HepG2 (cell line): ENCODE measurements around the gene AURKA. TPM values are rescaled to one million over a fixed set of nuclear protein-coding genes. Genes with fewer than 3 reads are reported as not detected.

Source experiments
- ATAC-seq: fragments of 200-7000 bp; cut with Tn5 transposase; 3 replicates; pipeline ENCODE4 v1.9.1; 2020; ENCODE audit warnings: mild to moderate bottlenecking, moderate library complexity
- BruUV-seq: library from RNA; stranded (reverse); fragments of 400-500 nt; replicated peaks from 2 replicates; lab custom pipeline; 2021; lab: Mats Ljungman, UMichigan
- CTCF ChIA-PET: fragments of 300-600 bp; formaldehyde crosslinking; extraction: SDS; loops from one replicate; lab custom pipeline; 2021; ENCODE audit warnings: low total read pairs, inconsistent platforms, low intra/inter-chr PET ratio; lab: Yijun Ruan, JAX
- POLR2A ChIA-PET: fragments of 350-600 bp; sonication (Branson Sonifier 250); formaldehyde crosslinking; loops from one replicate; lab custom pipeline; 2020; ENCODE audit warnings: antibody characterized with exemption, inconsistent platforms; lab: Yijun Ruan, JAX
- DNase-seq: peaks from one replicate; pipeline ENCODE4 v3.0.0-alpha.2; 2015; ENCODE audit warnings: low spot score
- FAIRE-seq: peaks from 3 replicates; lab custom pipeline; 2011; peaks lifted over from hg19 to GRCh38; lab: Jason Lieb, UNC
- H2AFZ ChIP-seq: one replicate; pipeline ENCODE4 v1.6.1; 2011; ENCODE audit warnings: low read length, inconsistent platforms
- H3K27ac ChIP-seq: fragments of 300-600 bp; 3 replicates; pipeline ENCODE4 v1.8.0; 2011; ENCODE audit warnings: mixed run types, mild to moderate bottlenecking, mixed read lengths, low read length, inconsistent platforms; ENCODE audit not compliant: insufficient read depth; ENCODE audit errors: extremely low read length
- H3K27me3 ChIP-seq, 2 experiments: fragments of 200-600 bp in 1 of 2; 2 replicates in 1 of 2; 3 replicates in 1 of 2; pipeline versions ENCODE4 v1.6.0 to v1.8.0; 2011; ENCODE audit warnings: low read length in 2 of 2, mild to moderate bottlenecking in 2 of 2, moderate library complexity in 2 of 2, inconsistent platforms in 1 of 2; ENCODE audit not compliant: insufficient read depth in 2 of 2, control insufficient read depth in 1 of 2
- H3K36me3 ChIP-seq, 2 experiments: fragments of 200-600 bp in 1 of 2; replicated peaks in 1 of 2; 2 replicates in 1 of 2; 3 replicates in 1 of 2; pipeline versions ENCODE4 v1.5.1 to v1.8.0; 2011; ENCODE audit warnings: low read length in 2 of 2, inconsistent platforms in 1 of 2; ENCODE audit not compliant: insufficient read depth in 2 of 2, control insufficient read depth in 1 of 2
- H3K4me1 ChIP-seq: 2 replicates; pipeline ENCODE4 v1.5.1; 2012; ENCODE audit warnings: low read length, inconsistent platforms; ENCODE audit not compliant: insufficient read depth
- H3K4me2 ChIP-seq: 2 replicates; pipeline ENCODE4 v1.6.0; 2011; ENCODE audit warnings: low read depth, low read length, inconsistent platforms
- H3K4me3 ChIP-seq, 3 experiments: fragments of 200-600 bp in 1 of 3; sonication (generic), shearing (Covaris generic) in 1 of 3; replicated peaks in 1 of 3; 2 replicates each; pipeline ENCODE4 v1.5.1; 2011 to 2016; ENCODE audit warnings: low read length in 3 of 3, inconsistent platforms in 2 of 3, low read depth in 2 of 3, mild to moderate bottlenecking in 2 of 3, control low read depth in 1 of 3, mixed read lengths in 1 of 3; ENCODE audit not compliant: insufficient read depth in 1 of 3
- H3K79me2 ChIP-seq: one replicate; pipeline ENCODE4 v1.6.1; 2011; ENCODE audit warnings: low read length, inconsistent platforms; ENCODE audit not compliant: insufficient read depth
- H3K9ac ChIP-seq: 2 replicates; pipeline ENCODE4 v1.6.0; 2011; ENCODE audit warnings: mild to moderate bottlenecking, low read depth, low read length, inconsistent platforms; ENCODE audit not compliant: insufficient read depth
- H3K9me3 ChIP-seq: 2 replicates; pipeline ENCODE4 v1.5.1; 2012; ENCODE audit warnings: mild to moderate bottlenecking, low read length
- H4K20me1 ChIP-seq: 2 replicates; pipeline ENCODE4 v1.6.0; 2011; ENCODE audit warnings: inconsistent platforms, mild to moderate bottlenecking, low read length, moderate library complexity; ENCODE audit not compliant: insufficient read depth
- ATF5 ChIP-seq: sonication (generic); formaldehyde crosslinking; IDR thresholded peaks from 2 replicates; pipeline ENCODE4 v1.4.0; 2020; ENCODE audit warnings: mild to moderate bottlenecking, low read depth, missing genetic modification reagents
- HMGA1 ChIP-seq: sonication (generic); formaldehyde crosslinking; conservative IDR thresholded peaks from 2 replicates; pipeline ENCODE4 v1.4.0; 2020; ENCODE audit warnings: missing genetic modification reagents
- IRX3 ChIP-seq: sonication (generic); formaldehyde crosslinking; IDR thresholded peaks from 2 replicates; pipeline ENCODE4 v1.8.1; 2023; ENCODE audit warnings: mild to moderate bottlenecking, low read depth, missing genetic modification reagents, borderline replicate concordance
- KDM4B ChIP-seq: sonication (generic); formaldehyde crosslinking; IDR thresholded peaks from 2 replicates; pipeline ENCODE4 v1.4.0; 2020; ENCODE audit warnings: missing genetic modification reagents
- MATR3 ChIP-seq: sonication (generic); formaldehyde crosslinking; IDR thresholded peaks from 2 replicates; pipeline ENCODE4 v1.4.0; 2020; ENCODE audit warnings: missing genetic modification reagents
- MEF2D ChIP-seq: sonication (generic); formaldehyde crosslinking; IDR thresholded peaks from 2 replicates; pipeline ENCODE4 v1.5.1; 2020; ENCODE audit warnings: mild to moderate bottlenecking, missing genetic modification reagents
- NBN ChIP-seq: fragments of 450-650 bp; conservative IDR thresholded peaks from 2 replicates; pipeline ENCODE4 v1.6.1; 2017
- NCOA2 ChIP-seq: sonication (generic); formaldehyde crosslinking; IDR thresholded peaks from 2 replicates; pipeline ENCODE4 v1.8.0; 2022; ENCODE audit warnings: inconsistent platforms
- NR2F1 ChIP-seq, 2 experiments: fragments of 450-650 bp in 1 of 2; formaldehyde crosslinking in 1 of 2; IDR thresholded peaks; 2 replicates each; pipeline versions ENCODE4 v1.5.0 to v1.6.1; 2016 to 2020; ENCODE audit warnings: mild to moderate bottlenecking in 1 of 2, missing compliant biosample characterization in 1 of 2, missing genetic modification reagents in 1 of 2, moderate library complexity in 1 of 2
- NRL ChIP-seq: sonication (generic); formaldehyde crosslinking; IDR thresholded peaks from 2 replicates; pipeline ENCODE4 v1.5.0; 2020; ENCODE audit warnings: missing genetic modification reagents, mild to moderate bottlenecking, moderate library complexity, borderline replicate concordance
- REST ChIP-seq, 2 experiments: IDR thresholded peaks; 2 replicates each; pipeline ENCODE4 v1.6.1; 2011 to 2012; ENCODE audit warnings: low read length in 2 of 2, borderline replicate concordance in 1 of 2, low read depth in 1 of 2, mild to moderate bottlenecking in 1 of 2, moderate library complexity in 1 of 2
- SKI ChIP-seq: fragments of 450-650 bp; IDR thresholded peaks from one replicate; pipeline ENCODE4 v1.6.1; 2018; ENCODE audit warnings: mild to moderate bottlenecking; ENCODE audit not compliant: partially characterized antibody
- SRF ChIP-seq: IDR thresholded peaks from 2 replicates; pipeline ENCODE4 v1.6.1; 2011; ENCODE audit warnings: mild to moderate bottlenecking, low read depth, low read length, moderate library complexity
- TAF15 ChIP-seq: fragments of 200-400 bp; formaldehyde crosslinking; IDR thresholded peaks from one replicate; pipeline ENCODE4 v1.6.1; 2018; ENCODE audit warnings: mild to moderate bottlenecking, low read depth, low read length; ENCODE audit not compliant: poor library complexity, severe bottlenecking
- TOPORS ChIP-seq: sonication (generic); formaldehyde crosslinking; IDR thresholded peaks from 2 replicates; pipeline ENCODE4 v1.8.0; 2023; ENCODE audit warnings: mild to moderate bottlenecking, missing genetic modification reagents
- ZNF207 ChIP-seq: fragments of 450-650 bp; IDR thresholded peaks from 2 replicates; pipeline ENCODE4 v1.6.1; 2016; ENCODE audit warnings: antibody characterized with exemption, borderline replicate concordance
- ZNF574 ChIP-seq: sonication (generic); formaldehyde crosslinking; IDR thresholded peaks from 2 replicates; pipeline ENCODE4 v1.4.0; 2020; ENCODE audit warnings: missing genetic modification reagents
- ZNF607 ChIP-seq: sonication (generic); formaldehyde crosslinking; IDR thresholded peaks from 2 replicates; pipeline ENCODE4 v1.5.1; 2020; ENCODE audit warnings: missing genetic modification reagents, mild to moderate bottlenecking, borderline replicate concordance
- WGBS: methylation state at CpG from one replicate; pipeline ENCODE4 v1.1.6; 2017; ENCODE audit warnings: low lambda C conversion rate; 5-methylcytosine and 5-hydroxymethylcytosine counted together
- in situ Hi-C: cut with HindIII; loops from 2 replicates; pipeline ENCODE4 v1.10.0; 2017; ENCODE audit warnings: low pct_unique_long_range_greater_than_20kb; ENCODE audit not compliant: extremely low pct_ligation_motif_present
- intact Hi-C: fragments of 100-400 bp; cut with micrococcal nuclease; formaldehyde crosslinking; loops from one replicate; pipeline ENCODE4 v1.10.0; 2022; ENCODE audit not compliant: unreplicated experiment
- polyA plus RNA-seq, 8 experiments: library from polyadenylated mRNA; depleted of rRNA in 3 of 8; stranded (reverse) in 7 of 8; unstranded in 1 of 8; fragments of >200 nt; fragmentation: Illumina TruSeq in 4 of 8; extraction: Trizol in 4 of 8; gene quantifications; 2 replicates each; pipeline versions ENCODE4 v1.2.1 to v1.2.3, GENCODE V29; 2011 to 2016; ENCODE audit warnings: low read depth in 4 of 8, missing spikeins in 1 of 8, mixed read lengths in 1 of 8; ENCODE audit not compliant: insufficient read depth in 1 of 8
- total RNA-seq, 5 experiments: library from RNA; depleted of rRNA; stranded (reverse); fragments of >200 nt; fragmentation: Illumina TruSeq; extraction: Trizol; gene quantifications; 2 replicates each; pipeline ENCODE4 v1.2.3, GENCODE V29; 2016; ENCODE audit warnings: low read depth in 1 of 5

The AURKA gene
- total and polyA plus RNA-seq, 2 of the 13 experiments (the other 11 are each of a cell fraction or from before 2014, with no cell fraction given) = 96.4 to 224 TPM

GRCh38 chr20:56350842-56351241 lies 41.2 kb downstream of the AURKA start (continued):
- TF ChIP-seq REST (IDR thresholded peaks at IDR 0.05; ENCODE audit: borderline replicate concordance in 1 of 2, low read depth in 1 of 2, low read length in 2 of 2) (no peak), TOPORS (no peak), NR2F1 (CRISPR knock-in tag; IDR thresholded peaks at IDR 0.05) (no peak), HMGA1 (CRISPR knock-in tag) (no peak), NBN (no peak)

- intact Hi-C loops = no loop called here
- CTCF ChIA-PET = no interaction called here
- no peak for TF ChIP-seq SRF
- TF ChIP-seq ZNF574 (CRISPR knock-in tag) = no peak
- no peak for TF ChIP-seq IRX3 (CRISPR knock-in tag)
- TF ChIP-seq ZNF207 = no peak
- TF ChIP-seq ATF5 (CRISPR knock-in tag) = no peak
- no peak for TF ChIP-seq ZNF607 (CRISPR knock-in tag)
- no peak for TF ChIP-seq NRL (CRISPR knock-in tag)
- TF ChIP-seq MEF2D (CRISPR knock-in tag) = no peak
- no peak for TF ChIP-seq KDM4B (CRISPR knock-in tag)
- no peak for TF ChIP-seq NCOA2 (CRISPR knock-in tag)
- TF ChIP-seq MATR3 = no peak
- no peak for TF ChIP-seq TAF15
- no peak for TF ChIP-seq SKI
These were observed 43.3 kb downstream of the AURKA start for GRCh38 chr20:56348746-56349145.

More at GRCh38 chr20:56348746-56349145, 43.3 kb downstream of the AURKA start:
- H4K20me1 ChIP-seq = no peaks in the 10 kb centered on the region
- FAIRE-seq (no peak), ATAC-seq (no peak), DNase-seq (no peak)
- BruUV-seq = no TSS peak
- H3K4me2 ChIP-seq = peak overlapping the region; percentile 9
- POLR2A ChIA-PET = no interaction called here
- H3K9ac ChIP-seq = no peak overlapping the region
- no peak overlapping the region for H3K4me3 ChIP-seq
- H3K27me3 ChIP-seq = peaks cover 0 to 4% of the 10 kb centered on the region in 2 experiments; a peak in 1 of 5 replicates
- no peak overlapping the region for H3K27ac ChIP-seq
- H3K79me2 ChIP-seq = no peaks in the 10 kb centered on the region
- no peak overlapping the region for H2AFZ ChIP-seq
- H3K4me1 ChIP-seq = peaks cover 14% of the 10 kb centered on the region
- in situ Hi-C loops = no loop called here
- no peaks in the 10 kb centered on the region for H3K36me3 ChIP-seq
- H3K9me3 ChIP-seq = no peaks in the 10 kb centered on the region
- WGBS = 4% methylated on average over 3 of the region's 3 CpGs
